ENCODE results near the gene PHF21B.

- no peak for TF ChIP-seq POLR2AphosphoS5 (IDR thresholded peaks at IDR 0.05; ENCODE audit: low read depth, low read length)
- TF ChIP-seq REST (IDR thresholded peaks at IDR 0.05; ENCODE audit: insufficient read depth in 1 of 2, low read depth in 2 of 2, low read length in 2 of 2), result no peak
- TF ChIP-seq TAF1 (IDR thresholded peaks at IDR 0.05; ENCODE audit: borderline replicate concordance, insufficient read depth, low read length), result no peak
Measured at GRCh38 chr22:44859641-44860040, 150.2 kb downstream of the PHF21B start.

Data from PFSK-1 (cell line).